Stimulated activated CD8-positive, alpha-beta memory T cell treated with anti-CD3 and anti-CD28 coated beads, Interleukin-15, amount 100 ng/mL, for 4 hours (primary cell): ENCODE results near the gene B4GALNT4.
"Not testable (repeated sequence)": the region's sequence is repeated elsewhere in the genome, so short reads cannot be mapped to it uniquely, and the experiment has no call there.

ENCODE experiments used
- DNase-seq, 2 donors: peaks; one replicate each; pipeline ENCODE4 v3.0.0-alpha.2; 2020; ENCODE audit warnings: low read depth in 2 of 2

The B4GALNT4 gene

DNA sequence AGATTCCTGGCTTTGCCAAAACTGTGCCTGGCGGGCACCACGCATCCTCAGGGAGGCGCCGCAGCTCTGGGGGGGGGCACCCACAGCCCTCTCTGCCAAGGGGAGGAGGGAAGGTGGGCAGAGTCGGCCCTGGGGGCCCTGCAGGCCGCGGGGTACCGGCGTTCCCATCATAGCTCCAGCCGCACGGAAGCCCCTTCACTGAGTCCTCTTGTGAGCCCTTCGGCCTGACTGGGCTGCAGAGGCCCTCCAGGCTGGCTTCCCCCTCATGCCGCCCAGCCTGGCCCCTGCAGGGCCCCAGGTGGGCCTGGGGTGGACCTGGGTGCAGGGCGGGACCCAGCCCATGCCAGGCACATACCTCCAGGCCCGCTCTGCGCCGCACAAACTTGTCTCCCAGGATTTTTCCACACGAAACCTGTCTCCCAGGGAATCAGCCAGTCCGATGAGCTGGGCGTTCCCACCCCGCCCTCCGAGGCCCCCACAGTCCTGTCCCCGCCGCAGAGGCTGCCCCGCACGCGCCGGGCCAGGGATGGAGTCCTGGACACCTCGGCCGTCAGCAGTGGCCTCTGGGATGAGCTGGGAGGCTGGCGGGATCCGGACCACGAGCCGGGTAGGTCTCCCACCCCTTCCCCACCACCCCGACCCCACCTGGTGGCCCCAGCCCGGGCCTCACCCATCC is 22.9 kb downstream of the B4GALNT4 start:
- DNase-seq, result no peak

GRCh38 chr11:393219-394033 is 24.1 kb downstream of the B4GALNT4 start:
- no peak for DNase-seq

DNA sequence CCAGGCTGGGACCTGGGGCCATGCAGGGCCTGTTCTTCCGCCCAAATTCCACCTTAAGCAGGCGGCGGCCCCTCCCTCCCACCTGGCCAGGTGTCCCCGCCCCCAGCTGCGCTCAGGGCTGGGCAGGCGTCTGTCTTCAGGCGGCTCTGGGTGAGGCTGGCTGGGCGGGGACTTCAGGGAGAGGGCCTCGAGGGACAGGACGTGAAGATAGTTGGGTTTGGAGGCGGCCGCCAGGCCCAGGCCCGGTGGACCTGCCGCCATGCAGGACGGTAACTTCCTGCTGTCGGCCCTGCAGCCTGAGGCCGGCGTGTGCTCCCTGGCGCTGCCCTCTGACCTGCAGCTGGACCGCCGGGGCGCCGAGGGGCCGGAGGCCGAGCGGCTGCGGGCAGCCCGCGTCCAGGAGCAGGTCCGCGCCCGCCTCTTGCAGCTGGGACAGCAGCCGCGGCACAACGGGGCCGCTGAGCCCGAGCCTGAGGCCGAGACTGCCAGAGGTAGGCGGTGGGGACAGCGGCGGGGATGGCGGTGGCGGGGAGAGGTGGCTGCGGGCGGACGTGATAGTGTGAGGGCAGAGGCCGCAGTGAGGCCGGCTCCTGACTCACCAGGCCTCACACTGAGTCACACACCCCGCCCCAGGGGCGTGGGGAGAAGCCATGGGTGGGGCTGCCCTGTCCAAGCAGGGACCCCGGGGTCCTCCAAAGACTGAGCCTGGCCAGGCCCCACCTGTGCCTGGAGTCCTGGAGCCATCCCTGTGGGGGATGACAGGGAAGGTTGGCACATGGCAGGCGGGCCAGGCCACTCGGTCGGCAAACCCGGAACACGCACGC is 24.9 kb downstream of the B4GALNT4 start, which contains the start of gene PKP3:
PKP3 (plus strand) TSS at position 176 of the 824 bp plus-strand sequence; CDS start at position 260, 84 bp downstream.
- DNase-seq, result no peak

- no peak for DNase-seq
Measured at GRCh38 chr11:394858-395655, 25.8 kb downstream of the B4GALNT4 start.

DNA sequence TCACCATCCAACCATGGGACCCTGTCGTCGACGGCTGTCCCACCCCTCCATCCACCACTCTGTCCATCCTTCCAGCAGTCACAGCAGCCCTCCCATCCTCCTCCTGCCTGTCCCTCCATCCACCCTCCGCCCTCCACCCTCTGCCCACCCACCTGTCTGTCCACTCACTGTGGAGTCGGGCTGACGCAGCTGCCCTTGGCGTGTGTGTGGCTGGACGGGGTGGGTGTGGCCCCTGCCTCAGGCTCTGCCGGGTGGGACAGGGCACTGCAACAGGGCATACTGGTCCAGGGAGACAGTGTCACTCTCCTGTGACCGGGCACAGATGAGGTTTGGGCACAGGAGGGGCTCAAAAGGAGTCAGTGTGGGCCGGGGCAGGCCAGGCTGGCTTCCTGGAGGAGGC is 26.6 kb downstream of the B4GALNT4 start:
- DNase-seq, result no peak

DNA sequence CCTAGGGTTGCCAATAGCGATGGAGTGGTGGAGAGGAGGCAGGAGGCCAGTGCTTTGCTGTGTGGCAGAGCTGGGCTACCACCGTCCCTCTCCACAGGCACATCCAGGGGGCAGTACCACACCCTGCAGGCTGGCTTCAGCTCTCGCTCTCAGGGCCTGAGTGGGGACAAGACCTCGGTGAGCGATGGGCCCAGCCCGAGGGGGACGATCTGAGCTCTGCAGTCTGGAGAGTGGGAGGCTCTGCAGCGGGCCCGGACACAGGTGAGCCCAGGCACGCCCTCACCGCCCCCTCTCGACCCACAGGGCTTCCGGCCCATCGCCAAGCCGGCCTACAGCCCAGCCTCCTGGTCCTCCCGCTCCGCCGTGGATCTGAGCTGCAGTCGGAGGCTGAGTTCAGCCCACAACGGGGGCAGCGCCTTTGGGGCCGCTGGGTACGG is 27.2 kb downstream of the B4GALNT4 start:
- DNase-seq, result no peak

DNA sequence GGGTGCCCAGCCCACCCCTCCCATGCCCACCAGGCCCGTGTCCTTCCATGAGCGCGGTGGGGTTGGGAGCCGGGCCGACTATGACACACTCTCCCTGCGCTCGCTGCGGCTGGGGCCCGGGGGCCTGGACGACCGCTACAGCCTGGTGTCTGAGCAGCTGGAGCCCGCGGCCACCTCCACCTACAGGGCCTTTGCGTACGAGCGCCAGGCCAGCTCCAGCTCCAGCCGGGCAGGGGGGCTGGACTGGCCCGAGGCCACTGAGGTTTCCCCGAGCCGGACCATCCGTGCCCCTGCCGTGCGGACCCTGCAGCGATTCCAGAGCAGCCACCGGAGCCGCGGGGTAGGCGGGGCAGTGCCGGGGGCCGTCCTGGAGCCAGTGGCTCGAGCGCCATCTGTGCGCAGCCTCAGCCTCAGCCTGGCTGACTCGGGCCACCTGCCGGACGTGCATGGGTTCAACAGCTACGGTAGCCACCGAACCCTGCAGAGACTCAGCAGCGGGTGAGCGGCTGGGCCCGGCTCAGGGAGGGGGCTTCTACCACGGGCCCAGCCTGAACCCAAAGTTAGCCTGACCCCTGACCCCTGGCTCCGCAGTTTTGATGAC is 27.7 kb downstream of the B4GALNT4 start:
- no peak for DNase-seq

GRCh38 chr11:398826-399225 is 29.5 kb downstream of the B4GALNT4 start:
- DNase-seq, result no peak

DNA sequence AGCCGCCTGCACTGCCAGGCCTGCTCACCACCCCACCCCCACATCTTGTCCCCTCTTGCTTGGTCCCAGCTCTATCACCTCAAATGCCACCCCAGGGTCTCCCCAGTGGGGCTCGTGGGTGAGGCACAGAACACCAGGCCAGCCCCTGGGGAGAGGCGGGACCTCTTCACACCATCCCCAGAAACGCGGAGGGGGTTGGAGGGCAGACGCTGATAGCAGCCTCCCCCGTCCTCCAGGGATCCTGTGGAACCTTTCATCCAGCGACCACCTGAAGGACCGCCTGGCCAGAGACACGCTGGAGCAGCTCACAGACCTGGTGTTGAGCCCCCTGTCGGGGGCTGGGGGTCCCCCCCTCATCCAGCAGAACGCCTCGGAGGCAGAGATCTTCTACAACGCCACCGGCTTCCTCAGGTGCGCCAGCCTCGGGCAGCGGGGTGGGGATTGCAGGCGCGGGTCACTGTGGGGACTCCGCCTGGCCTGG is 30.5 kb downstream of the B4GALNT4 start:
- no peak for DNase-seq

GRCh38 chr11:400241-400689 is 31.0 kb downstream of the B4GALNT4 start:
- no peak for DNase-seq

DNA sequence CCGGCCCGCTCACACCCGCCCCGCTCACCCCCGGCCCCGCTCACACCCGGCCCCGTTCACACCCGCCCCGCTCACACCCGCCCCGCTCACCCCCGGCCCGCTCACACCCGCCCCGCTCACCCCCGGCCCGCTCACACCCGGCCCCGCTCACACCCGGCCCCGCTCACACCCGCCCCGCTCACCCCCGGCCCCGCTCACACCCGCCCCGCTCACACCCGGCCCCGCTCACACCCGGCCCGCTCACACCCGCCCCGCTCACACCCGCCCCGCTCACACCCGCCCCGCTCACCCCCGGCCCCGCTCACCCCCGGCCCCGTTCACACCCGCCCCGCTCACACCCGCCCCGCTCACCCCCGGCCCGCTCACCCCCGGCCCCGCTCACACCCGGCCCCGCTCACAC is 31.9 kb downstream of the B4GALNT4 start:
- DNase-seq, result not testable (repeated sequence)

GRCh38 chr11:403021-403760 is 33.9 kb downstream of the B4GALNT4 start:
- no peak for DNase-seq

DNA sequence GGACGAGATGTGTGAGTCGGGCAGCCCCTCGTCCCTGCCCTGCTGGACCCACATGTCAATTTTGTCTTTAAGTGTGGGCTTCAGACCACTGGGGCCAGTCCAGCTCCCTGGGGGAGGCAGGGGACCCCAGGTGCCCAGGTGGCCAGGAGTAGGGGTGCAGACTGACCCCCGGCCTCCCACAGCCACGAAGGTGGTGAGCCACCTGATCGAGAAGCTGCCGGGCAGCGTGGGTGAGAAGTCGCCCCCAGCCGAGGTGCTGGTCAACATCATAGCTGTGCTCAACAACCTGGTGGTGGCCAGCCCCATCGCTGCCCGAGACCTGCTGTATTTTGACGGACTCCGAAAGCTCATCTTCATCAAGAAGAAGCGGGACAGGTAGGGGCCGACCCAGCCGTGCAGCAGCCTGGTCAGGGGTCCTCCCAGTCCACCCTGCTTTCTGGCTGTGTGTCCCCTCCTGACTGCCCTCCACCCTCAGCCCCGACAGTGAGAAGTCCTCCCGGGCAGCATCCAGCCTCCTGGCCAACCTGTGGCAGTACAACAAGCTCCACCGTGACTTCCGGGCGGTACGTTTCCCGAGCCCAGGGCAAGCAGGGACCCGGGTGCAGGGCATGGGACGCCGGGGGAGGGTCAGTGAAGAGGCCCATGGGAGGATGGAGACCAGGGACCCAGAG is 34.6 kb downstream of the B4GALNT4 start:
- DNase-seq, result no peak

DNA sequence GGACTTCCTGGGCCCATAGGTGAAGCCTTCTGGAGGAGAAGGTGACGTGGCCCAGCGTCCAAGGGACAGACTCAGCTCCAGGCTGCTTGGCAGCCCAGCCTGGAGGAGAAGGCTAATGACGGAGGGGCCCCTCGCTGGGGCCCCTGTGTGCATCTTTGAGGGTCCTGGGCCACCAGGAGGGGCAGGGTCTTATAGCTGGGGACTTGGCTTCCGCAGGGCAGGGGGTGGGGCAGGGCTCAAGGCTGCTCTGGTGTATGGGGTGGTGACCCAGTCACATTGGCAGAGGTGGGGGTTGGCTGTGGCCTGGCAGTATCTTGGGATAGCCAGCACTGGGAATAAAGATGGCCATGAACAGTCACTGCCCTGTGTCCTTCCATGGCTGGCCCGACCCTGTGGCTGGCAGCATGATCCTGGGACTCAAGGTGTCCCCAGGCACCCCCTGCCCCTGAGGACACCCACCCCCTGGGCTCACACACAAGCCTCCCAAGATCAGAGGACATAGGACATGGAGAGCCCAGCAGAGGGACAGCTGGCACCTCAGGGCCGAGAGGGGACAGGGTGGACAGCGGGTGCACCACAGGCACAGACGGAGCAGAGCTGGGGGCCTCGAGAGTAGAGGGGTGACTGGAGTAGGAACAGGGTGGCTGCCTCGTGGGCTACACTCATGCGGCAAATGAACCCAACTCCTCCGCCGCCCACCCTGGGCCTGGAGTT is 35.4 kb downstream of the B4GALNT4 start:
- DNase-seq, result no peak

DNA sequence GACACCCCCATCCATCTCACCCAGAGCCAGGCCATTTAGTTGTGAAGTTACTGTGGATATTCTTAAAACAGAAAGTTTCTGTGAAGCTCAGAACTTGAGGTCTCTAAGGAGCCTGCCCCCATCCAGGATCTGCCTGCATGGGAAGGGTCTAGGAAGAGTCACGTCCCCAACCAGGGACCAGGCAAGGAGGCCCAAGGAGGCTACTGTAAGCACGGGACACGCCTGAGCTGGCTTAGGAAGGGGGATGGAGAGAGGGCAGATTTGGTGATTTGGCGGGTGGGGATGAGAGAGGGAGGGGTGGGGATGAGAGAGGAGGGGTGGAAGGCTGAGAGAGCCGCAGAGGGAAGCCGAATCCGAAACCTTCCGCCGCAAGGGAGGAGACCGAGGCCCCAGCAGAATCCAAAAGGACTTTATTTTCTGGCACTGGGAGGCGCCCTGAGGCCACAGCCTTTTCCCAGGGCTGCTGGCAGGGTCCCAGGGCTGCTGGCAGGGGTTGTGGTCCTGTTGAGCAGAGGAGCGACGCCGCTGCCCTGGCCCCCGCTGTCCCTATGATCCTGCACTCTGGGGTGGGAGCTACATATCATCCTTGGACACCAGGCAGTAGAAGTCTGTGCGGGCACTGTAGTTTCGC is 36.1 kb downstream of the B4GALNT4 start:
- no peak for DNase-seq

GRCh38 chr11:405954-406795 is 36.9 kb downstream of the B4GALNT4 start:
- no peak for DNase-seq
